Suprapubic skin (tissue), 4 donors: Measurements from ENCODE around the gene WDR83. TPM values are rescaled to one million over a fixed set of nuclear protein-coding genes. Genes with fewer than 3 reads are reported as not detected.
"Not testable (repeated sequence)": the region's sequence is repeated elsewhere in the genome, so short reads cannot be mapped to it uniquely, and the experiment has no call there.

Source experiments
- DNase-seq, 2 donors: peaks; one replicate each; pipeline ENCODE4 v3.0.0-alpha.2; 2019; ENCODE audit warnings: low spot score in 2 of 2
- H3K27ac ChIP-seq: fragments of 200-600 bp; sonication (generic); one replicate; pipeline ENCODE4 v1.5.1; 2019
- H3K27me3 ChIP-seq: fragments of 200-600 bp; sonication (generic); one replicate; pipeline ENCODE4 v1.5.1; 2019
- H3K36me3 ChIP-seq: fragments of 200-600 bp; sonication (generic); one replicate; pipeline ENCODE4 v1.5.1; 2019
- H3K4me1 ChIP-seq: fragments of 200-600 bp; sonication (generic); one replicate; pipeline ENCODE4 v1.5.1; 2019
- H3K4me3 ChIP-seq: fragments of 200-600 bp; sonication (generic); one replicate; pipeline ENCODE4 v1.5.1; 2019; ENCODE audit warnings: mild to moderate bottlenecking
- H3K9me3 ChIP-seq: fragments of 200-600 bp; sonication (generic); one replicate; pipeline ENCODE4 v1.5.1; 2019
- EP300 ChIP-seq: sonication (generic); formaldehyde crosslinking; IDR thresholded peaks from one replicate; pipeline ENCODE4 v1.6.1; 2017; ENCODE audit warnings: antibody characterized with exemption
- POLR2A ChIP-seq, 2 donors: fragments of 450-650 bp; IDR thresholded peaks; one replicate each; pipeline ENCODE4 v1.6.1; 2017; ENCODE audit warnings: antibody characterized with exemption in 2 of 2, mild to moderate bottlenecking in 2 of 2, moderate library complexity in 2 of 2
- POLR2AphosphoS5 ChIP-seq, 3 donors: sonication (generic); formaldehyde crosslinking; IDR thresholded peaks; one replicate each; pipeline ENCODE4 v1.6.1; 2017; ENCODE audit warnings: antibody characterized with exemption in 3 of 3
- WGBS: methylation state at CpG from one replicate; pipeline ENCODE4 v1.1.5; 2018; 5-methylcytosine and 5-hydroxymethylcytosine counted together
- total RNA-seq, 4 donors: library from RNA; depleted of rRNA; stranded (reverse); fragments of >200 nt; gene quantifications; one replicate each; pipeline ENCODE4 v1.1.0, GENCODE V29; 2016
- TF ChIP-seq, protein P1 (sequence below), 2 donors: fragments of 200-600 bp in 1 of 2; fragments of 450-650 bp in 1 of 2; sonication (generic) in 1 of 2; IDR thresholded peaks; one replicate each; pipeline ENCODE4 v1.5.1; 2016 to 2019; ENCODE audit warnings: antibody characterized with exemption in 2 of 2, mild to moderate bottlenecking in 1 of 2, moderate library complexity in 1 of 2

Gene WDR83, protein sequence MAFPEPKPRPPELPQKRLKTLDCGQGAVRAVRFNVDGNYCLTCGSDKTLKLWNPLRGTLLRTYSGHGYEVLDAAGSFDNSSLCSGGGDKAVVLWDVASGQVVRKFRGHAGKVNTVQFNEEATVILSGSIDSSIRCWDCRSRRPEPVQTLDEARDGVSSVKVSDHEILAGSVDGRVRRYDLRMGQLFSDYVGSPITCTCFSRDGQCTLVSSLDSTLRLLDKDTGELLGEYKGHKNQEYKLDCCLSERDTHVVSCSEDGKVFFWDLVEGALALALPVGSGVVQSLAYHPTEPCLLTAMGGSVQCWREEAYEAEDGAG
- 10 to 100 TPM in 3 of 4 donors, 1 to 10 TPM in 1; 9.8 to 21.9 (median 17.2) TPM for total RNA-seq

DNA sequence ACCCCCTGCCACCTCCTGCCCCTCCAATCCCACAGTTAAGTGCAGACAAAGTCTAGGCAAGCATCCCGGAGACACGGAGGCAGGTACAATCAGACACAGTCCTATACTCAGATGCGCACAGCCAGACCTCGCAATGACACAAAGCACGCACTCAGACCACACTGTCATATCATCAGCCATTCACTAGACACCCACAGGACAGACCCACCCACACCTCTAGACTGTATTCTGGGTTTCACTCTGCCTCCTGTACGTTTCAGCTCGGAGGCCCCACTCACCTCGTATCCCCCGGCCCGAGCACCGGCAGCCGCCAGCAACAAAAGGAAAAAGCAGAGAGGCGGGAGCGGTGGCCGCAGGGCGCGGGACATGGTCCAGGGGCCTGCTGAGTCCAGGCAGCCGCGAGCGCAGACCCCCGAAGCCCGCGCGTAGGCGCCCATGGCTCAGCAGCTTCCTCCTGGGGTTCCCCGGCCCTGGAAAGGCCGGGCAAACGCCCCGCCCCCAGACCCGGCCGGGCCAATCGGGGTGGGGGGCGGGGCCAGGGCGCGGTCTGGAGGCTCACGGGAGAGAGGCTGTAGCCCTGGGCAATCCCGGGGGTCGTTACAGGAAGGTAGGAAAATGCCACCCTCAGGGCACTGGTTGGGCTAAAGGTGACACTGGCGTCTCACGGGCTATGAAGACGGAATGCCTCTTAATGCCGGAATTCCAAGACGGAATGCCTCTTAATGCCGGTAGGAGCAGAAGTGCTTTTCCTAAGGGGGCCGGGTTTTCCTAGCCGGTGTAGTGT lies at the start of gene WDR83, which contains the start of gene MAN2B1:
Gene WDR83, plus strand, starts transcription at position 543 of the 784 bp plus-strand sequence. CDS start 2,984 bp downstream, outside the sequence.
Gene MAN2B1, minus strand, starts transcription at position 478 of the 784 bp plus-strand sequence. Its CDS starts 41 bp downstream, at position 437.
- WGBS = 2% methylated on average over 25 of the region's 46 CpGs
- no peak for TF ChIP-seq EP300
- TF ChIP-seq POLR2AphosphoS5 (IDR thresholded peaks at IDR 0.05) = no peak
- H3K4me1 ChIP-seq = peaks cover 46% of the 10 kb centered on the region
- DNase-seq = peak in 1 of 2 donors; percentile 85
- no peaks in the 10 kb centered on the region for H3K27me3 ChIP-seq
- peak within 1 kb of the TSS; percentile 69 for H3K27ac ChIP-seq
- no peaks in the 10 kb centered on the region for H3K9me3 ChIP-seq
- H3K4me3 ChIP-seq = peak within 1 kb of the TSS; percentile 83
- H3K36me3 ChIP-seq = peaks cover 41% of the 10 kb centered on the region

DNA sequence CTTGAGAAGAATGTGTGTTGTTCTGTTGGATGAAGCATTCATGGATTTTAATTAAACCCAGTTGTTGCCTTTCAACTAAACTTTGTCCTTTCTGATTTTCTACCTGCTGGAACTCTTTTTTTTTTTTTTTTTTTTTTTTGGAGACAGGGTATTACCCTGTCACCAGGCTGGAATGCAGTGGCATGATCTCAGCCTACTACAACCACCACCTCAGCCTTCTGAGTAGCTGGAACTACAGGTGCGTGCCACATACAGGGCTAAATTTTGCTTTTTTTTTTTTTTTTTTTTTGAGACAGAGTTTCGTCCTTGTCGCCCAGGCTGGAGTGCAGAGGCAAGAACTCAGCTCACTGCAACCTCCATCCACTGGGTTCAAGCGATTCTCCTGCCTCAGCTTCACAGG lies 49.0 kb upstream of the WDR83 start:
- Histone ChIP-seq H3K4me3 (no peak overlapping the region), H3K36me3 (peaks cover 12% of the 10 kb centered on the region), H3K4me1 (peaks cover 15% of the 10 kb centered on the region), H3K27ac (no peak overlapping the region), H3K9me3 (no peaks in the 10 kb centered on the region), H3K27me3 (no peaks in the 10 kb centered on the region)
- DNase-seq = no peak
- 98% methylated on average over 4 of the region's 4 CpGs for WGBS
- no peak for TF ChIP-seq POLR2A (IDR thresholded peaks at IDR 0.05)

DNA sequence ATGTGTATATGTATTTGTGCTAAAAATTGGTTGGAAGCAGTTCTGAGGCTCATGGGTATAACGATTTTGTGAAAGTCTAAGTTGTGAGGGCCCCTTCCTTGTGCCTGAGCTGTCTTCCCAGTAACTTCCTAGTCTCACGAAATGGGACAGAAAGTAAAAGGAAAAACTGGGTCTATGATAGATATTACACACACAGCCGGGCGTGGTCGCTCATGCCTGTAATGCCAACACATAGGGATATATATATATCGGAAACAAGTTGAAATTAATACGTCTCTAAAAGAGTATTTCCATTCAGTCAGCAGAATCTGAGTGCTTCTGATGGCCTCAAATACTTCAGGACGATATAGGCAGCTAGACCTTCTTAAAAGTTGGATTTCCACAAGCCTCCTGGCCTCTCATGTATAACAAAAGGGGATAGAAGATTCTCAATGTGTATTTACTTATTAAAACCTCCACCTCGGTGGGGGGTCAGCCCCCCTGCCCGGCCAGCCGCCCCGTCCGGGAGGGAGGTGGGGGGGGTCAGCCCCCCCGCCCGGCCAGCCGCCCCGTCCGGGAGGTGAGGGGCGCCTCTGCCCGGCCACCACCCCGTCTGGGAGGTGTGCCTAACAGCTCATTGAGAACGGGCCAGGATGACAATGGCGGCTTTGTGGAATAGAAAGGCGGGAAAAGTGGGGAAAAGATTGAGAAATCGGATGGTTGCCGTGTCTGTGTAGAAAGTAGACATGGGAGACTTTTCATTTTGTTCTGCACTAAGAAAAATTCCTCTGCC lies 45.2 kb upstream of the WDR83 start:
- 65% methylated on average over 26 of the region's 26 CpGs for WGBS
- not testable (repeated sequence) for H3K9me3 ChIP-seq, DNase-seq, H3K27ac ChIP-seq, H3K27me3 ChIP-seq, H3K4me3 ChIP-seq, H3K4me1 ChIP-seq
- peaks cover 33% of the 10 kb centered on the region for H3K36me3 ChIP-seq

DNA sequence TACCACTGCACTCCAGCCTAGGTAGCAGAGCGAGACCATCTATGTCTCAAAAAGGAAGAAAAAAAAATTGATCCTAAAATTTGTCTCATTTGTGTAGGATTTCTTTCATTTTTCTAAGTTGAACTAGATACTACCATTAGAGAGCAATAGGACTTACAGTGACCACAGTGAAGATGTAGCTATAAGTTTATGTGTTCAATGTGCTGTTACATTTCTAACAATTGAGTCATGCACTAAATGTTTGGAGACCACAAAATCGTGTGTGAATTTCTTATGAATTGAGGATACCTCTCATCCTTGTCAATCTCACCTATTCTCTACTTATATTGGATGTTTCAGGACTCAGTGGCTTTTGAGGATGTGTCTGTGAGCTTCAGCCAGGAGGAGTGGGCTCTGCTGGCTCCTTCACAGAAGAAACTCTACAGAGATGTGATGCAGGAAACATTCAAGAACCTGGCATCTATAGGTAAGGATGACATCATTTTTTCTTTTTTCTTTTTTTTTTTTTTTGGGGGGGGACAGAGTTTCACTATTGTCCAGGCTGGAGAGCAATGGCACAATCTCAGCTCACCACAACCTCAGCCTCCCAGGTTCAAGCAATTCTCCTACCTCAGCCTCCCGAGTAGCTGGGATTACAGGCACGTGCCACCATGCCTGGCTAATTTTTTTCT lies 43.1 kb upstream of the WDR83 start:
- no peak for TF ChIP-seq POLR2AphosphoS5 (IDR thresholded peaks at IDR 0.05)
- no peak for TF ChIP-seq EP300
- TF ChIP-seq, protein P1, sequence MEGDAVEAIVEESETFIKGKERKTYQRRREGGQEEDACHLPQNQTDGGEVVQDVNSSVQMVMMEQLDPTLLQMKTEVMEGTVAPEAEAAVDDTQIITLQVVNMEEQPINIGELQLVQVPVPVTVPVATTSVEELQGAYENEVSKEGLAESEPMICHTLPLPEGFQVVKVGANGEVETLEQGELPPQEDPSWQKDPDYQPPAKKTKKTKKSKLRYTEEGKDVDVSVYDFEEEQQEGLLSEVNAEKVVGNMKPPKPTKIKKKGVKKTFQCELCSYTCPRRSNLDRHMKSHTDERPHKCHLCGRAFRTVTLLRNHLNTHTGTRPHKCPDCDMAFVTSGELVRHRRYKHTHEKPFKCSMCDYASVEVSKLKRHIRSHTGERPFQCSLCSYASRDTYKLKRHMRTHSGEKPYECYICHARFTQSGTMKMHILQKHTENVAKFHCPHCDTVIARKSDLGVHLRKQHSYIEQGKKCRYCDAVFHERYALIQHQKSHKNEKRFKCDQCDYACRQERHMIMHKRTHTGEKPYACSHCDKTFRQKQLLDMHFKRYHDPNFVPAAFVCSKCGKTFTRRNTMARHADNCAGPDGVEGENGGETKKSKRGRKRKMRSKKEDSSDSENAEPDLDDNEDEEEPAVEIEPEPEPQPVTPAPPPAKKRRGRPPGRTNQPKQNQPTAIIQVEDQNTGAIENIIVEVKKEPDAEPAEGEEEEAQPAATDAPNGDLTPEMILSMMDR (IDR thresholded peaks at IDR 0.05) = no peak
- TF ChIP-seq POLR2A (IDR thresholded peaks at IDR 0.05) = no peak
- H3K4me3 ChIP-seq = no peak overlapping the region
- peaks cover 49% of the 10 kb centered on the region for H3K36me3 ChIP-seq
- H3K9me3 ChIP-seq = peaks cover 6% of the 10 kb centered on the region
- DNase-seq = no peak
- no peaks in the 10 kb centered on the region for H3K4me1 ChIP-seq
- H3K27me3 ChIP-seq = no peaks in the 10 kb centered on the region
- H3K27ac ChIP-seq = no peak overlapping the region
- WGBS = 87% methylated on average over 4 of the region's 4 CpGs

DNA sequence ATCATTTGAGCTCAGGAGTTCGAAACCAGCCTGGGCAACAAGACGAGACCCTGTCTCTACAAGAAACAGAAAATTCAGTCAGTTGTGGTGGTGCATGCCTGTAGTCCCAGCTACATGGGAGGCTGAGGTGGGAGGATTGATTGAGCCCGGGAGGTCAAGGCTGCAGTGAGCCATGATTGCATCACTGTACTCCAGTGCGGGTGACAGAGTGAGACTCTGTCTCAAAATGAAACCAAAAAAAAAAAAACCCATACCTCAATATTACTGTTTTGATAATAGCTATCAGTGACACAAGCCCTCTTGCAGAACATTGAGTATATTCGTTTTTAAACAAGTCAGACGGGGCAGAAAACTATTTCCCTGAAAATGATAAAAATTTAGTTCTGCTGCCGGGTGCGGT lies 39.6 kb upstream of the WDR83 start:
- Histone ChIP-seq H3K27ac (no peak overlapping the region), H3K9me3 (peaks cover 11% of the 10 kb centered on the region), H3K4me3 (no peak overlapping the region), H3K36me3 (peaks cover 72% of the 10 kb centered on the region), H3K4me1 (no peaks in the 10 kb centered on the region), H3K27me3 (no peaks in the 10 kb centered on the region)
- TF ChIP-seq EP300 = no peak
- TF ChIP-seq, protein P1 (IDR thresholded peaks at IDR 0.05) = no peak
- TF ChIP-seq POLR2A (IDR thresholded peaks at IDR 0.05) = no peak
- TF ChIP-seq POLR2AphosphoS5 (IDR thresholded peaks at IDR 0.05) = no peak
- DNase-seq = no peak
- WGBS = 97% methylated on average over 8 of the region's 8 CpGs
